Measurements from ENCODE around the gene ZNHIT1. TPM values are rescaled to one million over a fixed set of nuclear protein-coding genes. Genes with fewer than 3 reads are reported as not detected.

The ZNHIT1 gene
- total and polyA plus RNA-seq, 2 experiments from 2014 or later: 86.7 to 109 TPM

GRCh38 chr7:101240226-101241014 is 22.5 kb downstream of the ZNHIT1 start:
- no peak for DNase-seq (ENCODE audit: low read depth in 1 of 2, low spot score in 1 of 2)
- Histone ChIP-seq H3K4me1 (ENCODE audit: low read depth) (peaks cover 10% of the 10 kb centered on the region), H3K36me3 (peaks cover 8% of the 10 kb centered on the region), H3K27ac (no peak overlapping the region), H3K4me3 (no peak overlapping the region), H3K9me3 (ENCODE audit: low read depth) (no peaks in the 10 kb centered on the region), H3K27me3 (no peaks in the 10 kb centered on the region)
- no peak for TF ChIP-seq CTCF (IDR thresholded peaks at IDR 0.05; ENCODE audit: low read depth, low read length)

GRCh38 chr7:101241015-101241363 is 23.0 kb downstream of the ZNHIT1 start:
- Histone ChIP-seq H3K36me3 (peaks cover 8% of the 10 kb centered on the region), H3K9me3 (ENCODE audit: low read depth) (no peaks in the 10 kb centered on the region), H3K27me3 (no peaks in the 10 kb centered on the region), H3K27ac (no peak overlapping the region), H3K4me1 (ENCODE audit: low read depth) (peaks cover 10% of the 10 kb centered on the region), H3K4me3 (no peak overlapping the region)
- no peak for TF ChIP-seq CTCF (IDR thresholded peaks at IDR 0.05; ENCODE audit: low read depth, low read length)
- DNase-seq (ENCODE audit: low read depth in 1 of 2, low spot score in 1 of 2): peak in 1 of 2 donors; percentile 45

- Histone ChIP-seq H3K4me3 (no peak overlapping the region), H3K27me3 (no peaks in the 10 kb centered on the region), H3K36me3 (peaks cover 8% of the 10 kb centered on the region), H3K9me3 (ENCODE audit: low read depth) (no peaks in the 10 kb centered on the region), H3K4me1 (ENCODE audit: low read depth) (peaks cover 10% of the 10 kb centered on the region), H3K27ac (no peak overlapping the region)
- DNase-seq (ENCODE audit: low read depth in 1 of 2, low spot score in 1 of 2): no peak
- no peak for TF ChIP-seq CTCF (IDR thresholded peaks at IDR 0.05; ENCODE audit: low read depth, low read length)
Observed at GRCh38 chr7:101241443-101242349, 23.7 kb downstream of the ZNHIT1 start.

GRCh38 chr7:101243646-101244374 is 25.8 kb downstream of the ZNHIT1 start:
- DNase-seq (ENCODE audit: low read depth in 1 of 2, low spot score in 1 of 2): peak in 1 of 2 donors; percentile 20
- Histone ChIP-seq H3K4me1 (ENCODE audit: low read depth) (peaks cover 10% of the 10 kb centered on the region), H3K36me3 (peaks cover 8% of the 10 kb centered on the region), H3K27ac (peak overlapping the region; percentile 92), H3K27me3 (no peaks in the 10 kb centered on the region), H3K4me3 (peak overlapping the region; percentile 81), H3K9me3 (ENCODE audit: low read depth) (no peaks in the 10 kb centered on the region)
- no peak for TF ChIP-seq CTCF (IDR thresholded peaks at IDR 0.05; ENCODE audit: low read depth, low read length)

Measured in cardiac muscle cell (in vitro differentiated cells and primary cell).